Mesenteric fat pad (tissue), 1 donor: Measurements from ENCODE around the gene EHD4. TPM values are rescaled to one million over a fixed set of nuclear protein-coding genes. Genes with fewer than 3 reads are reported as not detected.

Experiments
- DNase-seq: peaks from one replicate; pipeline ENCODE4 v3.0.0-alpha.2; 2020; ENCODE audit warnings: low spot score
- total RNA-seq: library from RNA; stranded (reverse); fragmentation: NEBNext Ultra II Directional; extraction: Animal tissue kit (Norgen Biotek cat#: 25700); gene quantifications from one replicate; pipeline ENCODE4 v1.2.1, GENCODE V29; 2021
- donor health status: DM: yes; HTN: yes; CAD: no.

The EHD4 gene
- total RNA-seq, 1 donor from 2014 or later: 35.7 TPM

- peak; percentile 59 for DNase-seq
These were observed 9.2 kb upstream of the EHD4 start for GRCh38 chr15:41981371-41982132.

DNA sequence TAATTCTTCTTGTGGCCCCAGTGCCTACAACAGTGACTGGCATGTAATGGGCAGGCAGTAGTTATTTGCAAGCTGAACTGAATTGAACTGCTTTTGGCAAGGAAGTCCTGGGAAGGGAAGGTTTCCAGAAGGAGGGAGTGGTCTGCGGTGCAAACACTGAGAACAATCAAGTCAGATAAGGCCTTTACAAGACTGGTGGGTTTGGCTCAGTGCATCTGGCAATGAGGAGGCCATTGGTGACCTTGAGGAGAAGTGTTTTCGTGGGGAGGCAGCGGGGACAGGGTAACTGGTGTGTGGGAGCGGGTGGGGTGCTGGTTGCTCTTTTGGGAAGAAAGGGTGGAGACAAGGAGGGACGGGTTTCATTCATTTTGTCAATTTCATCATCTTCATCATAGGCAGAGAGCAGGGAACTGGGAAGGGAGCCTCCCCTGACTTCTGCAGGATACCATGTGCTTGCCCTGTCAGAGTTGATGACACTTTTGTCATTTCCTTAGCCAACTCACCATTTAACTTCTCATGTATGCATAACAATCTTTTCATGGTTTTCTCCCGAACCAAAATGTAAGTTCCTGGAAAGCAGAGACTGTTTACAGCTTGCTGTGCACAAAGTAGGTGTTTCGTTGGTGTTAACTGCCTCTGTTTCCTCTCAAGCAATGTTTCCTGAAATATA is 8.4 kb upstream of the EHD4 start:
- peak; percentile 45 for DNase-seq

- peak; percentile 35 for DNase-seq
These were observed 7.3 kb upstream of the EHD4 start for GRCh38 chr15:41979493-41980266.

DNA sequence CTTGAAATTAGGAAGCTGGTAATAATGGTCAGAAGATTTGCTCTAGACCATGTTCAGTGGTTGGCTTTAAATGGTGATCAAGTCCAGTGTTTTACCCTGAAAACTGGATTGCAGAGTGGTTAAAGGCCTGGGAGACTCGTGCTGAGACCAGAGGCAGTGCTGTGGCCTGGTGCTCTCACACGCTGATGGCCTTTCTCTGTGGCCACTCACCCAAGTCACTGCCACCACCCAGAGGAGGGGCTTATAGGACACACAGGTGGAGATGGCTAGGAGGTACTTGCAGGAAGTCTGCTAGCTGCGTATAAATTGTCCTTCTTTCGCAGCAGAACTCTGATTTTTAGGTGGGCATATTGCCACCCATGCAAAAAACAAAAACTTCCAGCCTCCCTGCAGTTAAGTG is 6.2 kb upstream of the EHD4 start:
- DNase-seq: peak; percentile 43

DNA sequence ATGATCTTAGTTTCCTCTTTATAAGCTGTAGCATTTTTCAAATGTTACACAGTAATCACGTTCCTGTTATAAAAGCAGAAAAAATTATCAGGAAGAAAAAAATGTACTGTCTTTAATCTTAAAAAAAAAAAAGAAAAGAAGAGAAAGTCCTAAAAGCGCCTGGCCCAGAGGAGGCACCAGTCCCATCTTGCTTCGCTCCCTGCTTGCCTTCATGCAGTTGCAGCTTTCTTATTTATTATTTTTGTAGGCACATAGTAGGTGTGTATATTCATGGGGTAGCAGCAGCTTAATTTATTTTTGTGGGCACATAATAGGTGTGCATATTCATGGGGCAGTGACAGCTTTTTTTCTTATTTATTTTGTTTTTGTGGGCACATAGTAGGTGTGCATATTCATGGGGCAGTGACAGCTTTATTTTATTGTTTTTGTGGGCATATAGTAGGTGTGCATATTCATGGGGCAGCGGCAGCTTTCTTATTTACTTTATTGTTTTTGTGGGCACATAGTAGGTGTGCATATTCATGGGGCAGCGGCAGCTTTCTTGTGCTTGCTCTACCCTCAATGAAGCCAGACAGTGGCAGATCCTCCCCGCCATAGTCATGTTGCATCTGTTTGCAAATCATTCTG is 5.5 kb upstream of the EHD4 start:
- DNase-seq: peak; percentile 8

GRCh38 chr15:41975669-41976068 is 3.3 kb upstream of the EHD4 start:
- no peak for DNase-seq

DNA sequence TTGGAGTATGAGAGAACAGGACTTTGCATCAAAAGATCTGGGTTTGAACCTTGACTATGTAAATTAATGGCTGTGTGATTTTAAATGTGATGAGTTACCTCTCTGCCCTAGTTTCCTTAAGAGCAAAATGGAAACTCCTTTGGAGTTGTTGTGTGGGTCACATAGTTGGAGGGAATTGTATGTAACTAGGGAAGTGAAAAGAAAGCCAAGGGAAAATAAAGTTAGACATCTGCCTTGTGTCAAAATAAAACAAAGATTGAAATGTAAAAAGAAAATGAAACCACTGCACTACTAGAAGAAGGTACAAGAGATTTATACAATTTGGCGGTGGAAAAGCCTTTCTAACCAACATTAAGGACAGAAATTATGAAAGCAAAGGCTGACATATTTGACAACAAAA is 1.7 kb upstream of the EHD4 start:
- no peak for DNase-seq

DNA sequence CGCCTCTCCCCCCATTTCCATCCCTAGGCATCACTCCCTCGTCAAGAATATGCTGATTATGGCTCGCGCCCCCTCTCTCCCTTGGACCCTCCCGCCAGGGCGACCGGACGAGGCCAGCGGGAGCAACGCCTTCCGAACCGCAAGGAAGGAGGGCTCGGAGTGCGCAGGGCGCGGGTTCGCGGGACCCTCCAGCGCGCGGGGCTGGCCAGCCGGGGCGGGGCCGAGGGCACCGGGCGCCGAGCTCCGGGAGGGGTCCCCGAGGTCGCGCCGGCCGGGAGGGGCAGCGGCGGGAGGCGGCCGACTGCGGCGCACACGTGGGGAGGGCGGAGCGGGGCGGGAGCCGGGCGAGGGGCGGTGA is 483 bp downstream of the EHD4 start:
- DNase-seq: peak; percentile 89

DNA sequence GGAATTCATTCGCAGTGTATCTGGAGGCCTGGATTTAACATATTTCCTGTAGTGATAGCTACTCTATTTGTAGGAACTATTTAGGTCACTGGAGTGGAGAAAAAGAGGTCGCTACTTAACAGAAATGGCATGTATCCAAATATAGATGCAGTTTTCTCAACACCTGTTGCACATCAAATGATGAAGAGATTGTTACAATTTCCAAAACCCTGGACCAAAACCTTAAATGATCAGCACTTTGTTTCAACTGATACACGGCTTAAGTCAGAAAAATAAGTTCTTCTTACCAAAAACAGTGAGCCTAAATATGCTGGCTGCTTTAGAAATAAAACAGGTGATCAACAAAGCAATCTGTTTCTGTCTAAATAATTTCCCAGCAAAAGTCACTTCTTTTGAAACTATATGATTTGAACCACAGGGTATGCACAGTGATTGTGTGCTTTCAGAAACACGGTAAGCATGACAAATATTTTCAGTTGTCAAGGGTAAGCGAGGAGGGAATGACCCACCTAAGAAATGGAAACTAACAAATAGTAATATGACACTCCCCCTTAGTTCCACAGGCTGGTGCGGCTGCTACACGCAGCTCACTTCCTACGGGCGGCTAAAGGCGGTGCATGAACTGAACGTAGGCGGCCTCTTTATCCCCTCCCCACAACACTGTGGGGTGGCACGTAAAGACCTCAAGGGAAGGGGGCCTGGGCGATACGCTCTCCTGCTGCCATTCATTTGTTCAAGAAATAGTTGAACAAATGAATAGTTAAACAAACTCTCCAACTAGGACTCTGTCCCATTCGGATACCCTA is 1.1 kb downstream of the EHD4 start:
- peak; percentile 90 for DNase-seq

DNA sequence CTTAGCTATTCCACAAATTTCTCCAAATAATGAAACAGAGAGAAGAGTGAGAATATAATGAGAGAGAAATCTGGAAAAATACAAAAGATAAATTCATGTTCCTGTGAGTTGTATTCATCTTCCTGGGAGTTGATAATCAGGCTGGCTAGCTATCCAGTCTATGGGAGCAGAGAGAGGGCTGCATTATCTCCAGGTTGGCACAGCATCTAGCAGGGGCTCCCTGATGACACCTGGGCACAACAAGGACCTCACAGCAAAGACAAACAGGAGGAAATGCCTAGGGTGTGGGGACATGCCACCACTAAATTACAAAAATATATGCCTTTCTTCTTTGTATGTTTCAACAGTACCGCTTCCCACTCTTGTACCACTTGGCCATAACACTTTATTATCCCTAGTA is 1.9 kb downstream of the EHD4 start:
- peak; percentile 14 for DNase-seq

DNA sequence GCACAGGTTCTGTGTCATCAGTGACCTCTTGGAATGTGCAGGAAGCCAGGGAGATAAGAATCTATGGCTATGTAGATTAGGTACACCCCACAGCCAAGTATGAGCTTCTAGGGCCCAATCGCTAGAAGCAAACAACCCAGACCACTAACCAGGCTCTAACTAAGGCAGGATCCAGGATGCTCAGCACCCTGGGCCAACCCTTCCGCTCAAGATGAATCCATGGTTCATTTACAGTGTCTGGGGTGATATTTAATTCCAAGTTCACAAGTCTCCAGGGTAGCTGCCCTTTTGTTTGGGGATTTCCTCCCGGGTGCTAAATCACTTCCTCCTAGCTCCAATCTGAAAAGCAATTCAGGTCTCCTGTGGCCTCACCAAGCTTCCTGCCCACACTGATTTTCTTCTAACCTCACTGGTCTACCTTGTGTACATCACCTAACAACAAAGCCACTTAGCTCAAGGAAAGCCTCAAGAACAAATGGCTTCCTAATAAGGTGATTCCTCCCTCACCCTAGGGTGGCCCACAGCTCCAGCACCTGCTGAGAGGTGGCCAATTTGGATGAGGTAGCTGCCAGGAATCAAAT is 2.4 kb downstream of the EHD4 start:
- DNase-seq: peak; percentile 60

- DNase-seq: no peak
These were observed 3.7 kb downstream of the EHD4 start for GRCh38 chr15:41968701-41969100.

DNA sequence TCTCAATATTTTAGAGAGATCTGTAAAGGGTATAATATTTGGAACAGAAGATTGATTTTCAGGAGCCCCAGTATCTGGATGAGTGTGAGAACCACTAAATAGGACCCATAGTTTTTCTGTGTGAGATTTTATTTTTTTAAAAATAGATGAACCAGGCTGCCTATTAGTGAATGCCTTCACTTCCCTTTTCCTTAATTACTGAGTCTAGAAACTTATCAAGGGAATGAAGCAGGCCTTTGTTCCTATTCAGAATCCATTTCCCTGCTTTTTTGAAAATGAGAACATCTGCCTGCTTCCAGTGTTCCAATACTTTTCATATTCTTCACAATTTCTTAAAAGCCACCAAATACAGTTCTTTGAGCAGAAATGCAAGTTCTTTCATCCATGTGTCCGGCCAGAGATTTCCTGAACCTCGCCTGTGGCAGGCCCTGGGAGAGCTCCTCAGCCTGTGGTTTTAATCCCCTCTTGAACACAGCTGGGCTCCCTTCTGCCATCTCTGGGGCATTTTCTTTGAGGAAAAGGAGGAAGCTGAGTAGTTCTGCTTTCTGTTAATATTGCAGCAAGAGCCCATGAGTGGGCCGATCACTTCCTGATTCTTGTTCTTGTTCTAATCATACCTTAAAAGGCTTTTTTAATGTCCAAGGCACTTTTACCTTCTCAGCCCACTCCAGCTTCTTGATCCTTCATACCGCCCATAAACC is 4.7 kb downstream of the EHD4 start:
- peak; percentile 65 for DNase-seq

DNA sequence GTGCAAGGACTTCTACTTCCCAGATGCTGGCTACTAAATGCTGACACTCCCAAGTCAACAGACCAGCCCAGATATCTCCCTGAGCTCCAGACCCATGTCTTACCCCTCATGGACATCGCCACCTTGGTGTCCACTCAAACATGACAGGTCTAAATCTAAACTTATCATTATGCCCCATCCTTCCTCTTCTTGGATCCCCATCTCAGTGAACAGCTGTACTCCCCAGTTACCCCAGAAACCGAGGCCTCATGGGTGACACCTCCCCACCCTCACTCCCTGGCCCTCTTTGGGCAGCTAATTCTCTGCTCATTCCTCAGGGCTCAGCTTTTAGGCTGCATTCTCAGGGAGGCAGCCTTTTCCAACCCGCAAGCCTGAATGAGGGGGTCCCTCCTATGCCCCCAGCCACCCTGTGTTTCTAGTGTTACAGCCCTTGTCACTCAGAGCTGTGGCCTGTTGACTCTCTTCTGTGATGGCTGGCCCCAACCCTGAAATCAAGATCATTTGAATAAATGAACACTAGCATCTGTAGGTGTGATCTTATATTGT is 5.4 kb downstream of the EHD4 start:
- DNase-seq: peak; percentile 55

- DNase-seq: no peak
These were observed 5.9 kb downstream of the EHD4 start for GRCh38 chr15:41966414-41966812.

- DNase-seq: peak; percentile 89
These were observed 6.6 kb downstream of the EHD4 start for GRCh38 chr15:41965441-41966413.

DNA sequence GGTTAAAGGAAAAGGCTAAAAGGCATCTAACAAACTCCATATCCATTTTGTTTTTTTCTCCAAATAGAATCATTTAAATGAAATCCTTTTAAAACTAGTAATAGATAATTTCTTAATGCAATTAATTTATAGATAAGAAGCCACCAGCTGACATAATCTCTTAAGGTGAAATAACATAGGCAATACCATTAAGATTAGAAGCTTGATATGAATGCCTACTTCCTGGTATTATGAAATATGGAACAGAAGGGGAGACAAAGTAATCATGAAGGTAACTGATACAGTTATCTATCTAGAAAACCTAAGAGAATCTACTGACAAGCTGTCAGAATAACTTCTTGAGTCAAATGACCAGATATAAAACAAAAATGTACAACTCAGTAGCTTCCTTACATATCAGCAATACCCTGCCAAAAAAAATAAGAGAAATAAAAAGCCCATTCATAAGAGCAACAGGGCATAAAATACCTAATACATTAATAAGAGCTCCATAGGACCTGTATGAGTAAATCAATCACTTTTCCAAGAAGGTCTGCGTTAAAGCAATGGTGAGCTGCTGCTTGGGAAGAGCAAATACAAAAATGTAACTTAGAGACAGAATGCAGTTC is 10.7 kb downstream of the EHD4 start:
- no peak for DNase-seq

- DNase-seq: no peak
These were observed 11.3 kb downstream of the EHD4 start for GRCh38 chr15:41961001-41961518.
